ENCODE measurements around the gene CAMSAP1. TPM values are rescaled to one million over a fixed set of nuclear protein-coding genes. Genes with fewer than 3 reads are reported as not detected.

The CAMSAP1 gene
- total and polyA plus RNA-seq, 9 of the 15 experiments (the other 6 are each of a cell fraction or from before 2014, with no cell fraction given): 1.5 to 28.8 (median 14.3) TPM

- TF ChIP-seq STAT6 (CRISPR knock-in tag; IDR thresholded peaks at IDR 0.05) (no peak), MNT (conservative IDR thresholded peaks at IDR 0.05) (0 out of 4 replicates have a peak, but pooled peaks of 1 of the 2 experiments have one; percentile 24), HDAC1 (IDR thresholded peaks at IDR 0.05) (0 out of 4 replicates have a peak, but pooled peaks of 1 of the 2 experiments have one; percentile 22), NFXL1 (CRISPR knock-in tag; IDR thresholded peaks at IDR 0.05) (no peak), SIX5 (IDR thresholded peaks at IDR 0.05; ENCODE audit: borderline replicate concordance in 1 of 2, insufficient read depth in 1 of 2, low read depth in 1 of 2, low read length in 2 of 2) (no peak), SMARCA4 (IDR thresholded peaks at IDR 0.05) (0 out of 2 replicates have a peak, but pooled peaks have one; percentile 12), ARNT (IDR thresholded peaks at IDR 0.05) (no peak), CBX3 (IDR thresholded peaks at IDR 0.05; ENCODE audit: borderline replicate concordance in 1 of 2, low read length in 2 of 2) (no peak), STAT5A (IDR thresholded peaks at IDR 0.05; ENCODE audit: borderline replicate concordance, low read length) (no peak), ZKSCAN8 (CRISPR knock-in tag; IDR thresholded peaks at IDR 0.05) (no peak), HDGF (IDR thresholded peaks at IDR 0.05) (no peak), ZNF274 (IDR thresholded peaks at IDR 0.05; ENCODE audit: borderline replicate concordance, low read depth, low read length) (no peak), HLTF (IDR thresholded peaks at IDR 0.05) (no peak), CBX8 (IDR thresholded peaks at IDR 0.05; ENCODE audit: borderline replicate concordance, extremely low read depth, low read depth, low read length, poor library complexity, severe bottlenecking) (no peak), HDAC6 (IDR thresholded peaks at IDR 0.05; ENCODE audit: low read depth, low read length) (no peak), ARHGAP35 (IDR thresholded peaks at IDR 0.05; ENCODE audit: partially characterized antibody) (no peak), POLR2G (IDR thresholded peaks at IDR 0.05; ENCODE audit: low read depth, low read length) (peak; percentile 16; the same call in 1 of the 2 replicates), SIN3A (IDR thresholded peaks at IDR 0.05; ENCODE audit: borderline replicate concordance in 2 of 2, control insufficient read depth in 1 of 2, low read depth in 2 of 2, low read length in 2 of 2) (0 out of 4 replicates have a peak, but pooled peaks have one; percentile 20 to 37), SNRNP70 (optimal IDR thresholded peaks at IDR 0.05; ENCODE audit: low read depth, low read length) (no peak), PHB2 (IDR thresholded peaks at IDR 0.05; ENCODE audit: low read depth) (no peak), FOXJ3 (CRISPR knock-in tag; IDR thresholded peaks at IDR 0.05) (no peak), VEZF1 (CRISPR knock-in tag; IDR thresholded peaks at IDR 0.05) (no peak), ZNF212 (CRISPR knock-in tag; IDR thresholded peaks at IDR 0.05) (no peak)
These were observed 898 bp downstream of the CAMSAP1 start (continued) for GRCh38 chr9:135906291-135907005.
